Endothelial cell of umbilical vein (primary cell): ENCODE data around the gene CASR. TPM values are rescaled to one million over a fixed set of nuclear protein-coding genes. Genes with fewer than 3 reads are reported as not detected.

ENCODE experiments used
- BruUV-seq: library from RNA; stranded (reverse); fragments of 400-500 nt; replicated peaks from 2 replicates; lab custom pipeline; 2021; lab: Mats Ljungman, UMichigan
- CTCF ChIA-PET: fragments of 300-600, 350-600 bp; sonication (Branson Sonifier 250); formaldehyde crosslinking; loops from one replicate; lab custom pipeline; 2021; ENCODE audit warnings: antibody characterized with exemption, inconsistent platforms; lab: Charles Lee
- POLR2A ChIA-PET: fragments of 300-600, 350-600 bp; sonication (Branson Sonifier 250); formaldehyde crosslinking; loops from one replicate; lab custom pipeline; 2021; ENCODE audit warnings: antibody characterized with exemption, inconsistent platforms; lab: Charles Lee
- DNase-seq: peaks from one replicate; pipeline ENCODE4 v3.0.0-alpha.2; 2011; ENCODE audit warnings: low read depth, low spot score
- FAIRE-seq: peaks from 2 replicates; lab custom pipeline; 2011; peaks lifted over from hg19 to GRCh38; lab: Jason Lieb, UNC
- H2AFZ ChIP-seq: 2 replicates; pipeline ENCODE4 v1.6.0; 2012; ENCODE audit warnings: low read depth, low read length, control low read depth, inconsistent platforms
- H3K27ac ChIP-seq: 2 replicates; pipeline ENCODE4 v1.5.1; 2011; ENCODE audit warnings: low read depth, mild to moderate bottlenecking, control low read depth, low read length, moderate library complexity; ENCODE audit not compliant: insufficient read depth
- H3K27me3 ChIP-seq, 2 experiments: 2 replicates each; pipeline versions ENCODE4 v1.6.0 to v1.6.1; 2011; ENCODE audit warnings: low read length in 2 of 2, mixed read lengths in 1 of 2; ENCODE audit not compliant: control insufficient read depth in 2 of 2, insufficient read depth in 2 of 2
- H3K36me3 ChIP-seq, 2 experiments: 2 replicates in 1 of 2; 3 replicates in 1 of 2; pipeline ENCODE4 v1.5.1; 2011; ENCODE audit warnings: low read length in 2 of 2, mild to moderate bottlenecking in 1 of 2, moderate library complexity in 1 of 2; ENCODE audit not compliant: control insufficient read depth in 2 of 2, insufficient read depth in 2 of 2; ENCODE audit errors: extremely low read depth in 1 of 2
- H3K4me1 ChIP-seq: 3 replicates; pipeline ENCODE4 v1.5.1; 2011; ENCODE audit warnings: mild to moderate bottlenecking, low read length; ENCODE audit not compliant: control insufficient read depth, insufficient read depth; ENCODE audit errors: extremely low read depth
- H3K4me2 ChIP-seq: 2 replicates; pipeline ENCODE4 v1.6.1; 2011; ENCODE audit warnings: low read length, control low read depth, mixed read lengths; ENCODE audit not compliant: insufficient read depth
- H3K4me3 ChIP-seq, 3 experiments: fragments of 200-600 bp in 1 of 3; sonication (generic), shearing (Covaris generic) in 1 of 3; replicated peaks in 1 of 3; 2 replicates each; pipeline ENCODE4 v1.5.1; 2011 to 2016; ENCODE audit warnings: control low read depth in 3 of 3, low read length in 3 of 3, mild to moderate bottlenecking in 2 of 3, inconsistent platforms in 1 of 3, low read depth in 1 of 3, moderate library complexity in 1 of 3; ENCODE audit not compliant: insufficient read depth in 1 of 3
- H3K79me2 ChIP-seq: 2 replicates; pipeline ENCODE4 v1.6.0; 2012; ENCODE audit warnings: low read length, inconsistent platforms; ENCODE audit not compliant: control insufficient read depth, insufficient read depth
- H3K9ac ChIP-seq: replicated peaks from 2 replicates; pipeline ENCODE3; 2011; ENCODE audit warnings: low read length, control low read depth; ENCODE audit not compliant: insufficient read depth; ENCODE audit errors: extremely low read depth
- H3K9me1 ChIP-seq: replicated peaks from 3 replicates; pipeline ENCODE4 v1.6.0; 2011; ENCODE audit warnings: mild to moderate bottlenecking, low read length; ENCODE audit not compliant: control insufficient read depth, insufficient read depth; ENCODE audit errors: extremely low read depth
- H3K9me3 ChIP-seq: replicated peaks from 2 replicates; pipeline ENCODE4 v1.5.1; 2012; ENCODE audit warnings: low read length, inconsistent platforms; ENCODE audit not compliant: control insufficient read depth, insufficient read depth
- H4K20me1 ChIP-seq: replicated peaks from 2 replicates; pipeline ENCODE3; 2011; ENCODE audit warnings: mild to moderate bottlenecking, low read length; ENCODE audit not compliant: control insufficient read depth, insufficient read depth; ENCODE audit errors: extremely low read depth
- EZH2 ChIP-seq: IDR thresholded peaks from 2 replicates; pipeline ENCODE4 v1.6.1; 2012; ENCODE audit warnings: borderline replicate concordance, low read depth, mild to moderate bottlenecking, moderate library complexity, low read length, inconsistent platforms; ENCODE audit not compliant: severe bottlenecking
- FOS ChIP-seq: IDR thresholded peaks from 2 replicates; pipeline ENCODE4 v1.6.1; 2011; ENCODE audit warnings: mild to moderate bottlenecking, low read length, moderate library complexity, borderline replicate concordance; ENCODE audit not compliant: insufficient read depth
- GATA2 ChIP-seq: IDR thresholded peaks from 2 replicates; pipeline ENCODE4 v1.7.0; 2011; ENCODE audit warnings: low read depth, mild to moderate bottlenecking, moderate library complexity, mixed read lengths, low read length; ENCODE audit not compliant: insufficient read length, insufficient read depth
- JUN ChIP-seq: IDR thresholded peaks from 2 replicates; pipeline ENCODE4 v1.6.1; 2011; ENCODE audit warnings: borderline replicate concordance, low read depth; ENCODE audit not compliant: insufficient read length, insufficient read depth
- MYC ChIP-seq: IDR thresholded peaks from one replicate; pipeline ENCODE4 v1.6.1; 2011; ENCODE audit warnings: mild to moderate bottlenecking, low read depth, low read length
- POLR2A ChIP-seq: IDR thresholded peaks from 2 replicates; pipeline ENCODE4 v1.6.1; 2012; ENCODE audit warnings: low read depth, mild to moderate bottlenecking, control low read depth, low read length
- POLR2AphosphoS5 ChIP-seq: IDR thresholded peaks from 2 replicates; pipeline ENCODE4 v1.6.1; 2012; ENCODE audit warnings: low read depth, mild to moderate bottlenecking, control low read depth, low read length, moderate library complexity; ENCODE audit not compliant: insufficient read depth
- dilution Hi-C: fragments of 300-500 bp; cut with MboI; formaldehyde crosslinking; loops from one replicate; pipeline ENCODE4 v1.15.0; 2019; ENCODE audit warnings: low sequenced_read_pairs; ENCODE audit not compliant: extremely low pct_ligation_motif_present
- intact Hi-C: fragments of 100-400 bp; cut with micrococcal nuclease; formaldehyde crosslinking; loops from one replicate; pipeline ENCODE4 v1.10.0; 2022
- polyA plus RNA-seq, 4 experiments: library from polyadenylated mRNA; depleted of rRNA in 3 of 4; stranded (reverse) in 3 of 4; unstranded in 1 of 4; fragments of >200 nt; gene quantifications; 2 replicates each; pipeline versions ENCODE4 v1.2.1 to v1.2.3, GENCODE V29; 2011 to 2012; ENCODE audit warnings: missing spikeins in 1 of 4
- total RNA-seq: library from RNA; stranded (reverse); gene quantifications from 2 replicates; pipeline ENCODE4 v1.2.3, GENCODE V29; 2021
- TF ChIP-seq, protein P1 (sequence below): IDR thresholded peaks from 2 replicates; pipeline ENCODE4 v1.6.1; 2011; ENCODE audit not compliant: insufficient read depth, insufficient read length
- TF ChIP-seq, protein P2 (sequence below), 2 donors: IDR thresholded peaks; 1 replicate in 1 of 2; 2 replicates in 1 of 2; pipeline ENCODE4 v1.5.1; 2011; ENCODE audit warnings: low read length in 2 of 2, mild to moderate bottlenecking in 2 of 2, moderate library complexity in 2 of 2, control low read depth in 1 of 2, inconsistent platforms in 1 of 2, low read depth in 1 of 2; ENCODE audit not compliant: insufficient read depth in 1 of 2; ENCODE audit errors: extremely low read depth in 1 of 2

Gene CASR
- total and polyA plus RNA-seq, 2 donors (not counting 3 experiments of a cell fraction or from before 2014, with no cell fraction given), result not detected

- DNase-seq, result no peak
- FAIRE-seq, result no peak
- H3K9me3 ChIP-seq, result no peaks in the 10 kb centered on the region
- H3K79me2 ChIP-seq, result no peaks in the 10 kb centered on the region
- no peak overlapping the region for H3K4me2 ChIP-seq
- no peaks in the 10 kb centered on the region for H3K36me3 ChIP-seq
- no peak overlapping the region for H3K9ac ChIP-seq
- H3K4me1 ChIP-seq, result no peaks in the 10 kb centered on the region
- no peak overlapping the region for H2AFZ ChIP-seq
- ChIA-PET POLR2A (no interaction called here), CTCF (interaction anchor here (0.6 kb wide), 1 partner anchor 655 kb away, joined by 3 read pairs; no protein-coding TSS in a partner anchor)
- BruUV-seq, result no TSS peak
- H3K9me1 ChIP-seq, result no peaks in the 10 kb centered on the region
- no peak overlapping the region for H3K27ac ChIP-seq
- H3K27me3 ChIP-seq, result no peaks in the 10 kb centered on the region
- dilution Hi-C loops, result no loop called here
- H3K4me3 ChIP-seq, result no peak overlapping the region
- no peaks in the 10 kb centered on the region for H4K20me1 ChIP-seq
- intact Hi-C loops, result no loop called here
- TF ChIP-seq POLR2A (no peak), GATA2 (no peak), MYC (no peak), JUN (no peak), FOS (no peak)
These were observed 49.0 kb downstream of the CASR start for GRCh38 chr3:122232485-122232884.

GRCh38 chr3:122233101-122233952 is 49.9 kb downstream of the CASR start:
- intact Hi-C loops, result no loop called here

More at GRCh38 chr3:122233101-122233952, 49.9 kb downstream of the CASR start:
- dilution Hi-C loops, result no loop called here
- BruUV-seq, result no TSS peak
- no peak overlapping the region for H3K9ac ChIP-seq
- no peaks in the 10 kb centered on the region for H3K27me3 ChIP-seq
- H3K9me1 ChIP-seq, result no peaks in the 10 kb centered on the region
- TF ChIP-seq JUN (no peak), MYC (no peak), FOS (no peak), POLR2A (no peak), POLR2AphosphoS5 (no peak), EZH2 (no peak), GATA2 (no peak)
- TF ChIP-seq, protein P1, sequence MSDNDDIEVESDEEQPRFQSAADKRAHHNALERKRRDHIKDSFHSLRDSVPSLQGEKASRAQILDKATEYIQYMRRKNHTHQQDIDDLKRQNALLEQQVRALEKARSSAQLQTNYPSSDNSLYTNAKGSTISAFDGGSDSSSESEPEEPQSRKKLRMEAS, result no peak
- TF ChIP-seq, protein P2, sequence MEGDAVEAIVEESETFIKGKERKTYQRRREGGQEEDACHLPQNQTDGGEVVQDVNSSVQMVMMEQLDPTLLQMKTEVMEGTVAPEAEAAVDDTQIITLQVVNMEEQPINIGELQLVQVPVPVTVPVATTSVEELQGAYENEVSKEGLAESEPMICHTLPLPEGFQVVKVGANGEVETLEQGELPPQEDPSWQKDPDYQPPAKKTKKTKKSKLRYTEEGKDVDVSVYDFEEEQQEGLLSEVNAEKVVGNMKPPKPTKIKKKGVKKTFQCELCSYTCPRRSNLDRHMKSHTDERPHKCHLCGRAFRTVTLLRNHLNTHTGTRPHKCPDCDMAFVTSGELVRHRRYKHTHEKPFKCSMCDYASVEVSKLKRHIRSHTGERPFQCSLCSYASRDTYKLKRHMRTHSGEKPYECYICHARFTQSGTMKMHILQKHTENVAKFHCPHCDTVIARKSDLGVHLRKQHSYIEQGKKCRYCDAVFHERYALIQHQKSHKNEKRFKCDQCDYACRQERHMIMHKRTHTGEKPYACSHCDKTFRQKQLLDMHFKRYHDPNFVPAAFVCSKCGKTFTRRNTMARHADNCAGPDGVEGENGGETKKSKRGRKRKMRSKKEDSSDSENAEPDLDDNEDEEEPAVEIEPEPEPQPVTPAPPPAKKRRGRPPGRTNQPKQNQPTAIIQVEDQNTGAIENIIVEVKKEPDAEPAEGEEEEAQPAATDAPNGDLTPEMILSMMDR (IDR thresholded peaks at IDR 0.05; ENCODE audit: extremely low read depth in 1 of 2, insufficient read depth in 1 of 2, low read depth in 1 of 2, low read length in 2 of 2), result no peak
- no peaks in the 10 kb centered on the region for H3K4me1 ChIP-seq
- H3K9me3 ChIP-seq, result no peaks in the 10 kb centered on the region
- no peak overlapping the region for H3K4me2 ChIP-seq
- FAIRE-seq, result no peak
- H4K20me1 ChIP-seq, result no peaks in the 10 kb centered on the region
- no peak overlapping the region for H3K27ac ChIP-seq
- no peak for DNase-seq
- ChIA-PET CTCF (interaction anchor here (0.7 kb wide), 1 partner anchor 28 kb away, joined by 3 read pairs; no protein-coding TSS in a partner anchor), POLR2A (no interaction called here)
- no peak overlapping the region for H3K4me3 ChIP-seq
- no peaks in the 10 kb centered on the region for H3K36me3 ChIP-seq
- no peak overlapping the region for H2AFZ ChIP-seq
- no peaks in the 10 kb centered on the region for H3K79me2 ChIP-seq
